Activated CD8-positive, alpha-beta T cell treated with anti-CD3 and anti-CD28 coated beads, Interleukin-2, amount 10 ng/mL, durations not matched to agents 7 days and 5 days (primary cell): ENCODE results near the gene GXYLT2. TPM values are rescaled to one million over a fixed set of nuclear protein-coding genes. Genes with fewer than 3 reads are reported as not detected.

ENCODE experiments used
- ATAC-seq: fragments of 150-1000 bp; cut with Tn5 transposase; one replicate; pipeline ENCODE4 v1.10.0; 2021; ENCODE audit warnings: moderate library complexity
- CTCF ChIA-PET: fragments of 350-600 bp; sonication (Branson Sonifier 250); formaldehyde crosslinking; loops from one replicate; lab custom pipeline; 2021; ENCODE audit warnings: antibody characterized with exemption; lab: Charles Lee
- POLR2A ChIA-PET: fragments of 350-600 bp; sonication (Branson Sonifier 250); formaldehyde crosslinking; loops from one replicate; lab custom pipeline; 2021; ENCODE audit warnings: antibody characterized with exemption; lab: Charles Lee
- DNase-seq: peaks from one replicate; pipeline ENCODE4 v3.0.0-alpha.2; 2020
- H3K27ac Mint-ChIP-seq: one replicate; pipeline ENCODE4 v1.8.0; 2021; ENCODE audit warnings: mild to moderate bottlenecking, mixed read lengths
- H3K27me3 Mint-ChIP-seq: one replicate; pipeline ENCODE4 v1.8.0; 2021; ENCODE audit warnings: low read depth, mixed read lengths
- H3K36me3 Mint-ChIP-seq: one replicate; pipeline ENCODE4 v1.8.0; 2021; ENCODE audit warnings: low read depth, mixed read lengths
- H3K4me1 Mint-ChIP-seq: one replicate; pipeline ENCODE4 v1.8.0; 2021; ENCODE audit warnings: low read depth, mixed read lengths
- H3K4me3 Mint-ChIP-seq: one replicate; pipeline ENCODE4 v1.8.0; 2021; ENCODE audit warnings: mild to moderate bottlenecking, mixed read lengths
- H3K9me3 Mint-ChIP-seq: one replicate; pipeline ENCODE4 v1.8.0; 2022; ENCODE audit warnings: mixed read lengths; ENCODE audit not compliant: insufficient read depth
- total RNA-seq, 2 experiments: library from RNA; stranded (reverse); gene quantifications; one replicate each; pipeline ENCODE4 v1.2.3, GENCODE V29; 2021

GXYLT2 gene
- total RNA-seq, 2 experiments from 2014 or later = not detected

- CTCF ChIA-PET = interaction anchor here (1.1 to 4.8 kb wide), 2 partner anchors 108 to 139 kb away, joined by 3 to 37 read pairs; no protein-coding TSS in a partner anchor
- H3K9me3 Mint-ChIP-seq = no peaks in the 10 kb centered on the region
- H3K4me3 Mint-ChIP-seq = no peak overlapping the region
- H3K36me3 Mint-ChIP-seq = no peaks in the 10 kb centered on the region
- H3K27ac Mint-ChIP-seq = no peak overlapping the region
- no peak for DNase-seq
- H3K4me1 Mint-ChIP-seq = peaks cover 27% of the 10 kb centered on the region
- H3K27me3 Mint-ChIP-seq = no peaks in the 10 kb centered on the region
- POLR2A ChIA-PET = no interaction called here
- no peak for ATAC-seq
Measured at GRCh38 chr3:72947715-72948490, 60.1 kb downstream of the GXYLT2 start.

GRCh38 chr3:72949016-72949415 is 61.2 kb downstream of the GXYLT2 start:
- CTCF ChIA-PET = interaction anchor here (1.1 kb wide), 1 partner anchor 108 kb away, joined by 3 read pairs; no protein-coding TSS in a partner anchor

GRCh38 chr3:72950372-72950771 is 62.5 kb downstream of the GXYLT2 start:
- no peak for DNase-seq
- CTCF ChIA-PET = no interaction called here
- Mint-ChIP-seq H3K4me1 (peaks cover 25% of the 10 kb centered on the region), H3K36me3 (no peaks in the 10 kb centered on the region), H3K27me3 (peaks cover 2% of the 10 kb centered on the region), H3K4me3 (no peak overlapping the region), H3K27ac (no peak overlapping the region), H3K9me3 (no peaks in the 10 kb centered on the region)
- POLR2A ChIA-PET = interaction anchor here (1.0 kb wide), 1 partner anchor 46 kb away, joined by 4 read pairs; no protein-coding TSS in a partner anchor
- ATAC-seq = no peak

More at GRCh38 chr3:72949016-72949415, 61.2 kb downstream of the GXYLT2 start:
- DNase-seq (no peak), ATAC-seq (no peak)
- POLR2A ChIA-PET = no interaction called here
- Mint-ChIP-seq H3K4me3 (no peak overlapping the region), H3K4me1 (peaks cover 27% of the 10 kb centered on the region), H3K27ac (no peak overlapping the region), H3K36me3 (no peaks in the 10 kb centered on the region), H3K9me3 (no peaks in the 10 kb centered on the region), H3K27me3 (no peaks in the 10 kb centered on the region)

GRCh38 chr3:72950801-72951200 is 63.0 kb downstream of the GXYLT2 start:
- CTCF ChIA-PET = no interaction called here
- H3K9me3 Mint-ChIP-seq = no peaks in the 10 kb centered on the region
- peaks cover 21% of the 10 kb centered on the region for H3K4me1 Mint-ChIP-seq
- POLR2A ChIA-PET = interaction anchor here (1.0 kb wide), 1 partner anchor 45 kb away, joined by 4 read pairs; no protein-coding TSS in a partner anchor
- no peak overlapping the region for H3K27ac Mint-ChIP-seq
- peaks cover 2% of the 10 kb centered on the region for H3K27me3 Mint-ChIP-seq
- ATAC-seq (no peak), DNase-seq (no peak)
- H3K36me3 Mint-ChIP-seq = no peaks in the 10 kb centered on the region
- H3K4me3 Mint-ChIP-seq = no peak overlapping the region

GRCh38 chr3:72951259-72951722 is 63.4 kb downstream of the GXYLT2 start:
- Mint-ChIP-seq H3K9me3 (no peaks in the 10 kb centered on the region), H3K36me3 (no peaks in the 10 kb centered on the region), H3K27me3 (peaks cover 2% of the 10 kb centered on the region), H3K27ac (no peak overlapping the region), H3K4me3 (no peak overlapping the region), H3K4me1 (peaks cover 20% of the 10 kb centered on the region)
- ChIA-PET CTCF (interaction anchor here (0.8 kb wide), 1 partner anchor 46 kb away, joined by 5 read pairs; no protein-coding TSS in a partner anchor), POLR2A (no interaction called here)
- ATAC-seq (no peak), DNase-seq (no peak)

GRCh38 chr3:72953325-72953956 is 65.6 kb downstream of the GXYLT2 start:
- Mint-ChIP-seq H3K4me3 (no peak overlapping the region), H3K27ac (no peak overlapping the region), H3K36me3 (no peaks in the 10 kb centered on the region), H3K4me1 (peaks cover 20% of the 10 kb centered on the region), H3K9me3 (no peaks in the 10 kb centered on the region), H3K27me3 (peaks cover 2% of the 10 kb centered on the region)
- DNase-seq = no peak
- CTCF ChIA-PET = interaction anchor here (1.0 to 1.8 kb wide), 3 partner anchors 103 kb away, joined by 3 to 10 read pairs (median 4); no protein-coding TSS in a partner anchor
- ATAC-seq = no peak
- POLR2A ChIA-PET = no interaction called here

- H3K4me3 Mint-ChIP-seq = no peak overlapping the region
- POLR2A ChIA-PET = no interaction called here
- no peak for ATAC-seq
- DNase-seq = no peak
- CTCF ChIA-PET = no interaction called here
- no peaks in the 10 kb centered on the region for H3K36me3 Mint-ChIP-seq
- peaks cover 2% of the 10 kb centered on the region for H3K27me3 Mint-ChIP-seq
- no peak overlapping the region for H3K27ac Mint-ChIP-seq
- peaks cover 11% of the 10 kb centered on the region for H3K4me1 Mint-ChIP-seq
- H3K9me3 Mint-ChIP-seq = no peaks in the 10 kb centered on the region
Measured at GRCh38 chr3:72957297-72957696, 69.5 kb downstream of the GXYLT2 start.

GRCh38 chr3:72959336-72959735 is 71.5 kb downstream of the GXYLT2 start:
- Mint-ChIP-seq H3K27ac (no peak overlapping the region), H3K9me3 (no peaks in the 10 kb centered on the region), H3K4me1 (peaks cover 11% of the 10 kb centered on the region), H3K4me3 (no peak overlapping the region), H3K27me3 (peaks cover 2% of the 10 kb centered on the region), H3K36me3 (no peaks in the 10 kb centered on the region)
- CTCF ChIA-PET = no interaction called here
- POLR2A ChIA-PET = interaction anchor here (1.1 kb wide), 1 partner anchor 37 kb away, joined by 5 read pairs; the partner anchor contains the start of gene PPP4R2
- ATAC-seq = no peak
- no peak for DNase-seq

GRCh38 chr3:72960812-72961518 is 73.1 kb downstream of the GXYLT2 start:
- POLR2A ChIA-PET = no interaction called here
- H3K4me3 Mint-ChIP-seq = no peak overlapping the region
- peaks cover 2% of the 10 kb centered on the region for H3K36me3 Mint-ChIP-seq
- no peak for DNase-seq
- H3K27ac Mint-ChIP-seq = no peak overlapping the region
- no peaks in the 10 kb centered on the region for H3K9me3 Mint-ChIP-seq
- no peaks in the 10 kb centered on the region for H3K27me3 Mint-ChIP-seq
- no peak for ATAC-seq
- peaks cover 27% of the 10 kb centered on the region for H3K4me1 Mint-ChIP-seq
- CTCF ChIA-PET = no interaction called here

GRCh38 chr3:72961752-72962151 is 73.9 kb downstream of the GXYLT2 start:
- ATAC-seq (no peak), DNase-seq (no peak)
- H3K27me3 Mint-ChIP-seq = no peaks in the 10 kb centered on the region
- no peak overlapping the region for H3K27ac Mint-ChIP-seq
- CTCF ChIA-PET = no interaction called here
- H3K9me3 Mint-ChIP-seq = no peaks in the 10 kb centered on the region
- POLR2A ChIA-PET = no interaction called here
- peaks cover 2% of the 10 kb centered on the region for H3K36me3 Mint-ChIP-seq
- peaks cover 32% of the 10 kb centered on the region for H3K4me1 Mint-ChIP-seq
- H3K4me3 Mint-ChIP-seq = no peak overlapping the region

- peaks cover 34% of the 10 kb centered on the region for H3K4me1 Mint-ChIP-seq
- no peaks in the 10 kb centered on the region for H3K9me3 Mint-ChIP-seq
- H3K36me3 Mint-ChIP-seq = peaks cover 2% of the 10 kb centered on the region
- DNase-seq (no peak), ATAC-seq (no peak)
- no peaks in the 10 kb centered on the region for H3K27me3 Mint-ChIP-seq
- ChIA-PET POLR2A (no interaction called here), CTCF (no interaction called here)
- H3K27ac Mint-ChIP-seq = no peak overlapping the region
- H3K4me3 Mint-ChIP-seq = no peak overlapping the region
Measured at GRCh38 chr3:72962317-72962716, 74.5 kb downstream of the GXYLT2 start.
